ENCODE measurements around the gene PRPF39.

PRPF39 gene

GRCh38 chr14:45044638-45045037 is 39.3 kb upstream of the PRPF39 start:
- Histone ChIP-seq H2AFZ (ENCODE audit: low read length) (no peak overlapping the region), H3K36me3 (ENCODE audit: insufficient read depth, low read length) (no peaks in the 10 kb centered on the region), H3K79me2 (ENCODE audit: insufficient read depth, low read length) (no peaks in the 10 kb centered on the region), H3F3A (ENCODE audit: low read depth) (no peaks in the 10 kb centered on the region), H3K27me3 (ENCODE audit: insufficient read depth, low read length, poor library complexity, severe bottlenecking) (no peaks in the 10 kb centered on the region), H3K4me1 (ENCODE audit: insufficient read depth, low read length, poor library complexity, severe bottlenecking) (no peaks in the 10 kb centered on the region), H3K9ac (ENCODE audit: low read depth, low read length, poor library complexity, severe bottlenecking) (no peak overlapping the region), H4K20me1 (ENCODE audit: insufficient read depth, low read length, poor library complexity, severe bottlenecking) (no peaks in the 10 kb centered on the region), H3K9me3 (ENCODE audit: insufficient read depth, low read depth, low read length) (no peaks in the 10 kb centered on the region), H3K9me2 (replicated peaks; ENCODE audit: low read depth, low read length) (no peaks in the 10 kb centered on the region), H3K4me2 (ENCODE audit: low read depth, low read length, poor library complexity, severe bottlenecking) (no peak overlapping the region), H3K4me3 (ENCODE audit: low read length, poor library complexity, severe bottlenecking) (no peak overlapping the region)
- no peak for TF ChIP-seq CTCF (conservative IDR thresholded peaks at IDR 0.05; ENCODE audit: low read length)
- TF ChIP-seq EZH2phosphoT487 (IDR thresholded peaks at IDR 0.05; ENCODE audit: borderline replicate concordance) = no peak

GRCh38 chr14:45048385-45048784 is 35.5 kb upstream of the PRPF39 start:
- no peaks in the 10 kb centered on the region for H3K9me3 ChIP-seq (ENCODE audit: insufficient read depth, low read depth, low read length)
- no peak overlapping the region for H2AFZ ChIP-seq (ENCODE audit: low read length)
- no peaks in the 10 kb centered on the region for H3F3A ChIP-seq (ENCODE audit: low read depth)
- no peaks in the 10 kb centered on the region for H3K9me2 ChIP-seq (replicated peaks; ENCODE audit: low read depth, low read length)
- no peaks in the 10 kb centered on the region for H3K36me3 ChIP-seq (ENCODE audit: insufficient read depth, low read length)
- TF ChIP-seq EZH2phosphoT487 (IDR thresholded peaks at IDR 0.05; ENCODE audit: borderline replicate concordance) (no peak), CTCF (conservative IDR thresholded peaks at IDR 0.05; ENCODE audit: low read length) (no peak)
- no peaks in the 10 kb centered on the region for H4K20me1 ChIP-seq (ENCODE audit: insufficient read depth, low read length, poor library complexity, severe bottlenecking)
- H3K4me1 ChIP-seq (ENCODE audit: insufficient read depth, low read length, poor library complexity, severe bottlenecking) = no peaks in the 10 kb centered on the region
- no peak overlapping the region for H3K4me2 ChIP-seq (ENCODE audit: low read depth, low read length, poor library complexity, severe bottlenecking)
- H3K9ac ChIP-seq (ENCODE audit: low read depth, low read length, poor library complexity, severe bottlenecking) = no peak overlapping the region
- H3K79me2 ChIP-seq (ENCODE audit: insufficient read depth, low read length) = no peaks in the 10 kb centered on the region
- H3K27me3 ChIP-seq (ENCODE audit: insufficient read depth, low read length, poor library complexity, severe bottlenecking) = no peaks in the 10 kb centered on the region
- H3K4me3 ChIP-seq (ENCODE audit: low read length, poor library complexity, severe bottlenecking) = no peak overlapping the region

- H3K4me3 ChIP-seq (ENCODE audit: low read length, poor library complexity, severe bottlenecking) = no peak overlapping the region
- H3K9ac ChIP-seq (ENCODE audit: low read depth, low read length, poor library complexity, severe bottlenecking) = no peak overlapping the region
- TF ChIP-seq CTCF (conservative IDR thresholded peaks at IDR 0.05; ENCODE audit: low read length) = no peak
- no peak for TF ChIP-seq EZH2phosphoT487 (IDR thresholded peaks at IDR 0.05; ENCODE audit: borderline replicate concordance)
- no peak overlapping the region for H2AFZ ChIP-seq (ENCODE audit: low read length)
- H3K4me1 ChIP-seq (ENCODE audit: insufficient read depth, low read length, poor library complexity, severe bottlenecking) = no peaks in the 10 kb centered on the region
- H3K36me3 ChIP-seq (ENCODE audit: insufficient read depth, low read length) = peaks cover 7% of the 10 kb centered on the region; the same call in 1 of the 2 replicates
- no peaks in the 10 kb centered on the region for H3K27me3 ChIP-seq (ENCODE audit: insufficient read depth, low read length, poor library complexity, severe bottlenecking)
- H3K4me2 ChIP-seq (ENCODE audit: low read depth, low read length, poor library complexity, severe bottlenecking) = no peak overlapping the region
- no peaks in the 10 kb centered on the region for H3K9me2 ChIP-seq (replicated peaks; ENCODE audit: low read depth, low read length)
- no peaks in the 10 kb centered on the region for H3K9me3 ChIP-seq (ENCODE audit: insufficient read depth, low read depth, low read length)
- no peaks in the 10 kb centered on the region for H3F3A ChIP-seq (ENCODE audit: low read depth)
- no peaks in the 10 kb centered on the region for H3K79me2 ChIP-seq (ENCODE audit: insufficient read depth, low read length)
- H4K20me1 ChIP-seq (ENCODE audit: insufficient read depth, low read length, poor library complexity, severe bottlenecking) = no peaks in the 10 kb centered on the region
Observed at GRCh38 chr14:45051180-45051579, 32.7 kb upstream of the PRPF39 start.

All from Loucy (cell line).